ENCODE measurements around the gene ACAD8.
"Not testable (repeated sequence)": the region's sequence is repeated elsewhere in the genome, so short reads cannot be mapped to it uniquely, and the experiment has no call there.

Gene ACAD8

DNA sequence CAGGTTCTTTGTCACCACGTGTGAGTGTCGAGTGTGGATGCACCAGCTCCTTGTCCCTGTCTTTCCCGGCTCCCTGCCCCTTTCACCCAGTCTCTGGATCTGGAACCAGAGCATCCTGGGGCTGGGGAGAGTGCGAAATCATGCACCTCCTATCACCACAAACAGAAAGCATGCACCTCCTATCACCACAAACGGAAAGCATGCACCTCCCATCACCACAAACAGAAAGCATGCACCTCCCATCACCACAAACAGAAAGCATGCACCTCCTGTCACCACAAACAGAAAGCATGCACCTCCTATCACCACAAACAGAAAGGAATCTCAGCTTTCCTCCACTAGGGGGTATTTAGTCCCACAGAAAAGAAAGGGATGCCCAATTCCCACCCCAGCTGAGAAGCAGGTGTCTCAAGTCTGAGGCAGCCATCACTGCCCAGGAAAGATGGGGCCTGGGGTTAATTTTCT is 16.9 kb downstream of the ACAD8 start:
- no peak for DNase-seq

GRCh38 chr11:134271978-134272377 is 18.6 kb downstream of the ACAD8 start:
- no peak for DNase-seq

DNA sequence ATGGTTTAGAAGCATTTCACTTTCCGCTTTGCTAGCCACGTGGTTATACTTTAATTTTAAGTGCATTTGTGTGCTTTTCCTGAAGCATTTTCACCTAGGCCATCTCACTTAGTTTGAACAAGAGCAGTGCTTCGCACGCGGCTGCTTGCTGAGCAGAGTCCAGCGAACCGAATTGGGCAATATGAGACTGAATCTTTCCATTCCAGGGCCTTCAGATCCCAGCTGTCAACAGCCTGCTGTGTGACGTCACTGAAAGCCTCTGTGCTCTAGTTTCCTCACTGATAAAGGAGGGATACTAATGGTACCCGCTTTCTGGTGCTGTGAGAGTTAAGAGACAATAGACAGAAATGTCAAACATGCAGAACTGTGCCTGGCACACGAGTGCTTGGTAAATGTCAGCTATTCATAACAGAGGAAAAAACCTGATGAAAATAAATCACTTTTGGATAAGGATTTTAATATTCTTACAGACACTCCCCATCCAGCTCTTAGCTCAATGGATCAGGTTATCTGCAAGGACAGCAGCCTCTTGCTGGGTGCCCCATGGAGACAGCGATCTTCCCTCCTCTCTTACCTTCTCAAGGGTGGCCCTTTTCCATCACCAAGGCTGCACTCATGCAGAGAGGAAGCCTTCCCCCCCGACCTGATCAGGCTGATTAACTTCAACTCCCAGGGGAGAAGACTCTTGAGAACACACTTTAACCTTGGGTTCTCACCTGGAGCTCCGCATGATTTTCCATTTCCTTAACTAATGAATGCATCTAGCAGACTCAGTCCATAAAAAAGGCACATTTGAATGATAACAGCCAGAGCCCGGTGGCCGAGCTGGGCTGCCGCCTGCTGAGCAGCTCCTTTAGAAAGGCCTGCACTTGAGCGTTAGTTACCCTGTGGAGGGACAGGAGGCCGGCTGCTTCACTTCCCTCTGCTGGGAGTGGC is 19.3 kb downstream of the ACAD8 start:
- DNase-seq, result no peak

GRCh38 chr11:134273317-134273712 is 19.9 kb downstream of the ACAD8 start:
- DNase-seq, result no peak

DNA sequence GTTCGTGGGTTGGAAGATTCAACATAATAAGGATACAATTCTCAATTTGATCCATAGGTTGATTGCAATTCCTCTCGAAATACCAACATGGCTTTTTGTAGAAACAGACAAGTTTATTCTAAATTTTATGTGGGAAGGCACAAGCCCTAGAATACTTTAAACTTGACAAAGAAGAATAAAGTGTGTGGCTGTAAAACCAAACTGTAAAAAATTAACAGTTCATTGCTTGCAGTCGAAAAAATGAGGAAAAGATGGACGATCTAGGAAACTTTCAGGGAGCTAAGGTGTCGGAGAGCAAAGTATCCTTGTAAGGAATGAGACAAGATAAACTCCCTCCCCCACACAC is 21.8 kb downstream of the ACAD8 start:
- no peak for DNase-seq

DNA sequence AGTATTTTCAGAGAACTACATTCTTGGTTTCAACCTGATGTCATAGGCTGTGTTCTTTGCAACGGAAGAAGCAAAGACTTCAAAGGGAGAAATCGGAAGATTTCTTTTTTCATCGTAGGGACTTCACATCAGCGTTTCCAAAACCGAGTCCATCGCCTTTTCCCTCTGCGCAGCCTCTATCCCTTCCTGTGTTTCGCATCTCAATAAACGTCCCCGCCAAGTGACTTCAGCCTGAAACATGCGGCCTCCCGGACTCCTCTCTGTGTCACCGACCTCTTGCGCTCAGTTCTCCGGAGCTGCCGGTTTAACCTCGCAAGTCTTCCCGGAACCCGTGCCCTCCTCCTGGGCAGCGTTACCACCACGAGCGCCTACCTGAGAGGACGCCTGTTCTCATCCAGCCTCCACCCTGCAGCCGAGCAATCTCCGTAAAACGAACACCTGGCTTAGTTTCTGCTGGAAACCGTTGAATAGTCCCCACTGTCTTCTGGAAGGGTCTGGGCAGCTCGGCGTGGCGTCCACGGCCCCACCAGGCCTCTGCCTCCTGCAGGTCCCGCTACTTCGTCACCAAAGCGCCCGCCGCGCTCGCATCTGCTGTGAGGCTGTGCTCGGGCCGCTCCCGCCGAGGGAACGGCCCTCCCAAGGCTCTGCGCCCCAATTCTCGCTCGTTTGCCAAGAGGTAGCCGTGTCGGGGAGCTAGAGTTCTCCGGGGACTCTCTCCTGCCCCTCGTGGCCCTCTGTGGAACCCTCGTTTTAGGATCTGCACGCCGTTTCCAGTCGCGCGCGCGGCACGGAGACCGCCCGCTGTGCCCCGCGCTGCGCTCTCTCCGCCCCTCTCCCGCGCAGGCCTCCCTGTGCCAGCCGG is 22.4 kb downstream of the ACAD8 start, which contains the start of gene GLB1L3:
Gene GLB1L3 (plus strand): TSS at position 846 of the 862 bp plus-strand sequence. CDS start 362 bp downstream, outside the sequence.
- DNase-seq, result no peak

DNA sequence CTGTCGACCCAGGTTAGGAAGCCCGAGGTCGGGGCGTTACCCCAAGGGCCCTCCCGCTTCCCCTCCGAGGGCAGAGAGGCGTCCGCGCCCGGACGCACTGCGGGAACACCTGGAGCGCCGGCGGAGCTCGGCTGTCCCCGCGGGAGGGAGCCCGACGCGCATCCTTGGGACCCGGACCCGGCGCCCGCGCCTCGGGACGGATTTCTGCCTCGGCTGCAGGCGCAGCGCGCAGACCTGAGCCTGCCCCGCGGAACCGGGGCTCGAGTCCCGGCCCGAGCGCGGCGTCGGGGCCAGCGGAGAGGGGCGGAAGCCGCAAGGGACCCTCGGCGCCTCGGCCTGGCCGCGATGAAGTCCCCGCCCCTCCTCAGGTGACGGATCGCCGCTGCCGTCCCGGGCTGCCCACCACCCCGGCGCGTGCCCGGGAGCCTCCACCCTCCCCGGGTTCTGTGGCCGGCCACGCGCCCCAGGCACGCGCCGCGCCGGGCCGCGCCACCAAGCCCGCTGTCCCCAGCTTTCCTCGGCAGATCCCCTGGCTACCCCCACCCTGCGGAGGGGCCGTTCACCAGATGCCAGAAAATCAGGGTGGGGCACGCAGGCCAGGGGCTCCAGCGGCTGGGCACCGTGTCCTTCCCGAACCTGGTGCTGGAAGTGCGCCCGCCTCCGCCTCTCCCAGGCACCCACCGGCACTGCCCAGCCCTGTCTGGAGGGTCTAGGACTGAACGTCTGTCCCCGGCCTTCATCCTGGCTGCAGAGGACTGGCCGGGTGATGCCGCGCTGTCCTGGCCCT is 23.2 kb downstream of the ACAD8 start:
- no peak for DNase-seq

GRCh38 chr11:134277183-134278001 is 24.0 kb downstream of the ACAD8 start:
- DNase-seq, result no peak

DNA sequence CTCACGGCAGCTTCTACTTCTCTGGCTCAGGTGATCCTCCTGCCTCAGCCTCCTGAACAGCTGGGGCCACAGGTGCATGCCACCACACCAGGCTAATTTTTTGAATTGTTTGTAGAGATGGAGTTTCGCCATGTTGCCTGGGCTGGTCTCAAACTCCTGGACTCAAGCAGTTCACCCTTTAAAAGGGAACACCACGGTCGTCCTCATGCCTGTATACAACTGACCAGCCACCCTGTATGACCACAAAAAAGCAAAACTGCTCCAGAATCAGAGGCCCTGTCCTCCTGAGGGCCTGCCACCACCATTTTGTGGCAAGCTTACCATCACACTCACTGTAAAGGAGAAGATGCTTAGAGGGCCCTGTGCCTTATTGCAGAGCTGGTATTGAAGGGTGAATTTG is 25.0 kb downstream of the ACAD8 start:
- no peak for DNase-seq

DNA sequence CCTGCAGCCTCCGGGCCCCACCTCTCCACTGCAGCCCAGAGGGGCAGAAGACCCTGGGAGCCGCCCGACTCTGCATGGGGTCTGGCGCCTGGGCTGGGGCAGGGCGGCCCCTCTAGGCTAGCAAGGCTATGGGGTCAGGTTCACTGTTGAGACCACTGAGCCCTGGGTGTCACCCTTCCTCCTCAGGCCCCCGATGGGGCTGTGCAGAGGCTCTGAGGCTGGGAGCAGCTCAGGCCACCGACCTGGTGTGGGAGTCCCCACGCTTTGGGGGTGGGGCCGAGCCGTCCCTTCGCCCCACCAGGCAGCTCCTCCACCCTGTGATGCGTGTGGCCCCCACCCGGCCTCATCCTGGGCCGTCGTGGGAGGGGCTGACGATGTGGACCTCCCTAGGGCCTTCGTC is 28.3 kb downstream of the ACAD8 start:
- DNase-seq, result not testable (repeated sequence)

DNA sequence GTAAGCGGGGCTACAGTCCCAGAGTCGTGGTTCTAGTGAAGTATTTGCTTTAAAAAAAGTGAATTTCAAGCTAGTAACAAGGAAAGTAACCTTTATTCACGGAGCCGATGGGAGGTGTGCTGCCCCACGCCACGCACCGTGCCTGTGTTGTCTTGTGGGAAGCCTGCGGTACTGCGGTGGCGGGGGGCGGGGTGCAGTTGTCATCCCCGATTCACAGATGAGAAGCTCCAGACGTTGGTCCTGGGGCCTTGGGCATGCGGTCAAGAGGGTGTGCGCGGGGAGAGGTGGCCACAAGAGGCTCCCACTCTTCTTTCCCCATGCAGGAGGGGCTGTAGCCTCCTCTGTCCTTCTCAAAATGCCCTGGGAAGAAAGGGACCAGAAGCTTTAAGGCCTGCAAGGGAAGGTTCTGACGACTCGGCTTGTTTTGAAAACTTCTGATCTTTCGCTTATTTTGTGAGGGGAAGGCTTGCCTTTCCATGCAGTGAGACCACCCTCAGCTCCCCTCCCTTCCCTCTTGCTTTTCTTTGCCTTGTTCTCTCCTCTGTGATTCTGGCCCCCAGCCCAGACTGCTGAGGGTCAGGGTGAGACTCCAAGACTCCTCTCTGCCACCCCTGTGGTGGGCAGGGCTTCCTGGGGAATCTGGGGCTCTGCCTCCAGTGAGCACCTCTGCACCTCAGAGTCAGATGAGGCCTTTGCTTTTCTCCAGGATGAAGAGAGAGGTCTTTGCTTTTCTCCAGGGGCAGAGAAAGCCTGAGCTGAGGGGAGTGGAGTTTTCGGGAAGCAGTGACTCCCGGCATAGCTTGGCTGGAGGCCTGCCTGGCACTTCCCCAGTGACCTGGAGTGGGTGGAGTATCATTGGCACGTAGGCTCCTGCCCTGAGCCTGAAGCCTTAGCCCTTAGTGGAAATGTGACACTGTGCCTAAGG is 29.0 kb downstream of the ACAD8 start:
- no peak for DNase-seq

- no peak for DNase-seq
Measured at GRCh38 chr11:134283461-134284230, 30.3 kb downstream of the ACAD8 start.

GRCh38 chr11:134284349-134284748 is 31.0 kb downstream of the ACAD8 start:
- not testable (repeated sequence) for DNase-seq

- DNase-seq, result no peak
Measured at GRCh38 chr11:134287561-134287960, 34.2 kb downstream of the ACAD8 start.

DNA sequence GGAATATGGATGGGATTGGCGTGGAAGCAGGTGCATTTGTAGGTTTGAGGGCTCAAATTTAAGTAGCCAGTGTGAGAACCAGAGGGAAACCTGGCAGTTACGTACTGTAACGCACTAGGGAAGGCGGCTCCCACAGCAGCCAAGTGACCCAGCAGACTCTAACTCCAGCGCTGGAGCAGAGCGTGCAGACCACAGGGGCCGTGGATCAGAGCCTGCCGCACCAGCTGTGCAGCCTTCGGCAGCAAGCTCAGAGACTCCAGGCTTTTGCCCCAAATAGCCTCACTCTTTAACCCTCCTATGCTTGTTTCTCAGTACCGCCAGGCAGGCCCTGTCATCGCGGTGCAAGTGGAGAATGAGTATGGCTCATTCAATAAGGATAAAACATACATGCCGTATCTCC is 35.1 kb downstream of the ACAD8 start:
- DNase-seq, result no peak

DNA sequence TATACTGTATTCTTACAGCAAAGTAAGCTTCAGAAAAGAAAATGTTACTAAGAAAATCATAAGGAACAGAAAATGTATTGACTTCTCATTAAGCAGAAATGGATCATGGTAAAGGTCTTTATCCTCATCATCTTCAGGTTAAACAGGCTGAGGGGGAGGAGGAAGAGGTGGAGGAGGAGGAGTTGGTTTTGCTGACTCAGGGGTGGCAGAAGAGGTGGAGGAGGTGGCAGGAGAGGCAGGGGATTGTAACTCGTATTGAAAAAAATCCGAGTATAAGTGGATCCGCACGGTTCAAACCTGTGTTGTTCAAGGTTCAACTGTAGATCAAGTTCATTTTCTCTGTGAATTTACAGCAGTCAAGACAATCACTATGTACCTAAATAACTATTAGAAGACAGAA is 35.8 kb downstream of the ACAD8 start:
- DNase-seq, result no peak

- DNase-seq, result no peak
Measured at GRCh38 chr11:134289789-134290188, 36.4 kb downstream of the ACAD8 start.

- DNase-seq, result no peak
Measured at GRCh38 chr11:134290646-134291045, 37.3 kb downstream of the ACAD8 start.

GRCh38 chr11:134291196-134291595 is 37.8 kb downstream of the ACAD8 start:
- DNase-seq, result no peak

- no peak for DNase-seq
Measured at GRCh38 chr11:134292661-134293060, 39.3 kb downstream of the ACAD8 start.

Data from cortex of kidney (tissue), 1 donor.